GM21447 (cell line): Measurements from ENCODE around the gene HTR1D.
A peak's percentile ranks its signal among the peaks of the same experiment; 100 is the strongest.

ENCODE experiments used
- ATAC-seq: cut with Tn5 transposase; IDR thresholded peaks from one replicate; pipeline ENCODE4 v1.9.1; 2021; ENCODE audit not compliant: unreplicated experiment

HTR1D gene

GRCh38 chr1:23152966-23153684 lies 64.2 kb downstream of the HTR1D start:
- ATAC-seq: no peak

GRCh38 chr1:23150742-23151141 lies 66.6 kb downstream of the HTR1D start:
- no peak for ATAC-seq

- ATAC-seq: no peak
These were observed 67.2 kb downstream of the HTR1D start for GRCh38 chr1:23150125-23150524.

- ATAC-seq: peak; percentile 63
These were observed 68.2 kb downstream of the HTR1D start for GRCh38 chr1:23149114-23149513.

- ATAC-seq: no peak
These were observed 69.2 kb downstream of the HTR1D start for GRCh38 chr1:23148084-23148483.
